B cell (primary cell): ENCODE measurements around the gene TMEM138. TPM values are rescaled to one million over a fixed set of nuclear protein-coding genes. Genes with fewer than 3 reads are reported as not detected.

ENCODE experiments used
- ATAC-seq: fragments of 200-7000 bp; cut with Tn5 transposase; one replicate; pipeline ENCODE4 v1.10.0; 2021; ENCODE audit warnings: low read depth, mild to moderate bottlenecking, moderate number of reproducible peaks, moderate library complexity
- CTCF ChIA-PET: fragments of 350-600 bp; sonication (Branson Sonifier 250); formaldehyde crosslinking; loops from one replicate; lab custom pipeline; 2021; ENCODE audit warnings: antibody characterized with exemption, inconsistent platforms; lab: Charles Lee
- POLR2A ChIA-PET: fragments of 350-600 bp; sonication (Branson Sonifier 250); formaldehyde crosslinking; loops from one replicate; lab custom pipeline; 2021; ENCODE audit warnings: antibody characterized with exemption; lab: Charles Lee
- DNase-seq: peaks from one replicate; pipeline ENCODE4 v3.0.0; 2013
- H2AFZ ChIP-seq: 2 replicates; pipeline ENCODE4 v1.6.1; 2012; ENCODE audit warnings: mild to moderate bottlenecking, low read depth, low read length; ENCODE audit not compliant: insufficient read depth, poor library complexity, severe bottlenecking
- H3K27ac ChIP-seq, 2 donors: 1 replicate in 1 of 2; 2 replicates in 1 of 2; pipeline ENCODE4 v1.5.1; 2012 to 2013; ENCODE audit warnings: low read length in 2 of 2, mild to moderate bottlenecking in 2 of 2, moderate library complexity in 1 of 2
- H3K27me3 ChIP-seq, 4 experiments: fragments of 200-600 bp in 1 of 4; sonication (generic) in 1 of 4; replicated peaks in 1 of 4; 1 replicate in 2 of 4; 2 replicates in 2 of 4; pipeline versions ENCODE4 v1.6.1 to v1.7.0; 2013 to 2016; ENCODE audit warnings: low read length in 3 of 4, mild to moderate bottlenecking in 2 of 4, mixed read lengths in 1 of 4, moderate library complexity in 1 of 4; ENCODE audit not compliant: insufficient read depth in 4 of 4, control insufficient read depth in 3 of 4; ENCODE audit errors: control extremely low read depth in 1 of 4
- H3K36me3 ChIP-seq, 2 experiments: replicated peaks in 1 of 2; 1 replicate in 1 of 2; 2 replicates in 1 of 2; pipeline versions ENCODE4 v1.6.1 to v1.7.1; 2013; ENCODE audit warnings: low read length in 1 of 2; ENCODE audit not compliant: insufficient read depth in 2 of 2, control insufficient read depth in 1 of 2; ENCODE audit errors: control extremely low read depth in 1 of 2, extremely low read depth in 1 of 2
- H3K4me1 ChIP-seq, 2 donors: fragments of 200-600 bp in 1 of 2; sonication (generic) in 1 of 2; 1 replicate in 1 of 2; 2 replicates in 1 of 2; pipeline versions ENCODE4 v1.5.1 to v1.6.1; 2013 to 2017; ENCODE audit warnings: low read length in 2 of 2; ENCODE audit not compliant: control insufficient read depth in 2 of 2, insufficient read depth in 2 of 2
- H3K4me2 ChIP-seq: replicated peaks from 2 replicates; pipeline ENCODE3; 2012; ENCODE audit warnings: mild to moderate bottlenecking, low read depth, low read length; ENCODE audit not compliant: poor library complexity, severe bottlenecking
- H3K4me3 ChIP-seq, 5 experiments: fragments of 200-600 bp in 1 of 5; sonication (generic) in 1 of 5; 1 replicate in 3 of 5; 2 replicates in 2 of 5; pipeline versions ENCODE4 v1.5.1 to v1.7.0; 2011 to 2016; ENCODE audit warnings: low read length in 4 of 5, mild to moderate bottlenecking in 4 of 5, low read depth in 2 of 5, control low read depth in 1 of 5, moderate library complexity in 1 of 5; ENCODE audit not compliant: insufficient read depth in 1 of 5; ENCODE audit errors: control extremely low read depth in 1 of 5, extremely low read depth in 1 of 5
- H3K79me2 ChIP-seq: fragments of 200-600 bp; sonication (generic); one replicate; pipeline ENCODE4 v1.6.0; 2016; ENCODE audit warnings: low read length; ENCODE audit not compliant: control insufficient read depth, insufficient read depth
- H3K9ac ChIP-seq: fragments of 200-600 bp; sonication (generic); 2 replicates; pipeline ENCODE4 v1.6.1; 2017; ENCODE audit warnings: mild to moderate bottlenecking, low read length, moderate library complexity
- H3K9me3 ChIP-seq, 3 donors: one replicate each; pipeline versions ENCODE4 v1.6.1 to v1.7.1; 2013; ENCODE audit warnings: low read length in 2 of 3; ENCODE audit not compliant: control insufficient read depth in 2 of 3, insufficient read depth in 1 of 3; ENCODE audit errors: control extremely low read depth in 1 of 3
- H4K20me1 ChIP-seq: 2 replicates; pipeline ENCODE4 v1.6.0; 2012; ENCODE audit warnings: mild to moderate bottlenecking, low read length; ENCODE audit not compliant: insufficient read depth, control insufficient read depth, poor library complexity, severe bottlenecking
- H3K27ac Mint-ChIP-seq: one replicate; pipeline ENCODE4 v1.8.0; 2021; ENCODE audit warnings: mixed read lengths
- H3K27me3 Mint-ChIP-seq: one replicate; pipeline ENCODE4 v1.8.0; 2021; ENCODE audit warnings: mixed read lengths
- H3K4me1 Mint-ChIP-seq: one replicate; pipeline ENCODE4 v1.8.0; 2021; ENCODE audit warnings: mixed read lengths
- H3K4me3 Mint-ChIP-seq: one replicate; pipeline ENCODE4 v1.8.0; 2021; ENCODE audit warnings: mixed read lengths
- H3K9me3 Mint-ChIP-seq: one replicate; pipeline ENCODE4 v1.8.0; 2022; ENCODE audit warnings: mixed read lengths; ENCODE audit not compliant: insufficient read depth
- EZH2 ChIP-seq: IDR thresholded peaks from 2 replicates; pipeline ENCODE4 v1.6.1; 2012; ENCODE audit warnings: borderline replicate concordance, low read depth, mild to moderate bottlenecking, moderate library complexity, low read length; ENCODE audit not compliant: insufficient read depth, poor library complexity, severe bottlenecking
- intact Hi-C: fragments of 100-400 bp; cut with micrococcal nuclease; formaldehyde crosslinking; loops from one replicate; pipeline ENCODE4 v1.10.0; 2022
- polyA plus RNA-seq: library from polyadenylated mRNA; depleted of rRNA; stranded (reverse); fragments of >200 nt; gene quantifications from 2 replicates; pipeline ENCODE4 v1.2.3, GENCODE V29; 2012
- total RNA-seq, 2 donors: library from RNA; stranded (reverse); fragments of 120-200 nt in 1 of 2; gene quantifications; 1 replicate in 1 of 2; 2 replicates in 1 of 2; pipeline versions ENCODE4 v1.2.3 to v1.2.4, GENCODE V29; 2013 to 2022
- TF ChIP-seq, protein P1 (sequence below): fragments of 200-600 bp; IDR thresholded peaks from one replicate; pipeline ENCODE4 v1.8.0; 2022; ENCODE audit warnings: antibody characterized with exemption, mild to moderate bottlenecking

Gene TMEM138
- total and polyA plus RNA-seq, 2 donors (not counting 1 experiment from before 2014, with no cell fraction given) = 66.6 to 84.3 TPM

- intact Hi-C loops = no loop called here
- DNase-seq (no peak), ATAC-seq (no peak)
- no peak overlapping the region for H3K4me2 ChIP-seq
- H3K9ac ChIP-seq = no peak overlapping the region
- H3K27me3 ChIP-seq = no peaks in the 10 kb centered on the region
- no peak for TF ChIP-seq EZH2
- TF ChIP-seq, protein P1, sequence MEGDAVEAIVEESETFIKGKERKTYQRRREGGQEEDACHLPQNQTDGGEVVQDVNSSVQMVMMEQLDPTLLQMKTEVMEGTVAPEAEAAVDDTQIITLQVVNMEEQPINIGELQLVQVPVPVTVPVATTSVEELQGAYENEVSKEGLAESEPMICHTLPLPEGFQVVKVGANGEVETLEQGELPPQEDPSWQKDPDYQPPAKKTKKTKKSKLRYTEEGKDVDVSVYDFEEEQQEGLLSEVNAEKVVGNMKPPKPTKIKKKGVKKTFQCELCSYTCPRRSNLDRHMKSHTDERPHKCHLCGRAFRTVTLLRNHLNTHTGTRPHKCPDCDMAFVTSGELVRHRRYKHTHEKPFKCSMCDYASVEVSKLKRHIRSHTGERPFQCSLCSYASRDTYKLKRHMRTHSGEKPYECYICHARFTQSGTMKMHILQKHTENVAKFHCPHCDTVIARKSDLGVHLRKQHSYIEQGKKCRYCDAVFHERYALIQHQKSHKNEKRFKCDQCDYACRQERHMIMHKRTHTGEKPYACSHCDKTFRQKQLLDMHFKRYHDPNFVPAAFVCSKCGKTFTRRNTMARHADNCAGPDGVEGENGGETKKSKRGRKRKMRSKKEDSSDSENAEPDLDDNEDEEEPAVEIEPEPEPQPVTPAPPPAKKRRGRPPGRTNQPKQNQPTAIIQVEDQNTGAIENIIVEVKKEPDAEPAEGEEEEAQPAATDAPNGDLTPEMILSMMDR = no peak
- Mint-ChIP-seq H3K9me3 (no peaks in the 10 kb centered on the region), H3K27me3 (no peaks in the 10 kb centered on the region), H3K27ac (no peak overlapping the region), H3K4me3 (no peak overlapping the region), H3K4me1 (peaks cover 9% of the 10 kb centered on the region)
- peaks cover 8 to 87% of the 10 kb centered on the region in 2 experiments for H3K36me3 ChIP-seq
- ChIA-PET CTCF (interaction anchor here (2.3 kb wide), 1 partner anchor 18 kb away, joined by 8 read pairs; no protein-coding TSS in a partner anchor), POLR2A (no interaction called here)
- H2AFZ ChIP-seq = no peak overlapping the region
- H4K20me1 ChIP-seq = peaks cover 65% of the 10 kb centered on the region
- H3K4me1 ChIP-seq = no peaks in the 10 kb centered on the region
- H3K79me2 ChIP-seq = peaks cover 74% of the 10 kb centered on the region
- no peaks in the 10 kb centered on the region for H3K9me3 ChIP-seq
- H3K4me3 ChIP-seq = no peak overlapping the region
- H3K27ac ChIP-seq = no peak overlapping the region
Observed at GRCh38 chr11:61418136-61418535, 56.0 kb downstream of the TMEM138 start.

Other genes with a start within 250 kb of the TMEM138 start
- 18.4 and 20.1 TPM in 2 replicates for gene VPS37C, start 200.9 kb upstream of the TMEM138 start, total RNA-seq
- 5.9 and 6.4 TPM in 2 replicates for gene VPS37C, start 200.9 kb upstream of the TMEM138 start, polyA plus RNA-seq
- not detected in 2 replicates for gene PGA3, start 158.9 kb upstream of the TMEM138 start, total RNA-seq
- gene PGA3, start 158.9 kb upstream of the TMEM138 start, polyA plus RNA-seq = 0.12 TPM in 1 of 2 replicates, not detected in the other
- not detected in 2 replicates for gene PGA4, start 140.0 kb upstream of the TMEM138 start, total RNA-seq
- 0.63 TPM in 1 of 2 replicates, not detected in the other for gene PGA4, start 140.0 kb upstream of the TMEM138 start, polyA plus RNA-seq
- gene PGA5, start 121.2 kb upstream of the TMEM138 start, total RNA-seq = not detected in 2 replicates
- not detected in 2 replicates for gene PGA5, start 121.2 kb upstream of the TMEM138 start, polyA plus RNA-seq
- gene VWCE, start 67.1 kb upstream of the TMEM138 start, total RNA-seq = 0.37 and 0.41 TPM in 2 replicates
- gene VWCE, start 67.1 kb upstream of the TMEM138 start, polyA plus RNA-seq = 0.30 and 0.39 TPM in 2 replicates
- gene DDB1, start 29.3 kb upstream of the TMEM138 start, total RNA-seq = 155 and 167 TPM in 2 replicates
- 52.4 and 56.2 TPM in 2 replicates for gene DDB1, start 29.3 kb upstream of the TMEM138 start, polyA plus RNA-seq
- 68.2 and 86.3 TPM in 2 replicates for gene TKFC, start 29.1 kb upstream of the TMEM138 start, total RNA-seq
- gene TKFC, start 29.1 kb upstream of the TMEM138 start, polyA plus RNA-seq = 72.2 and 82.3 TPM in 2 replicates
- 248 and 259 TPM in 2 replicates for gene CYB561A3, start 492 bp upstream of the TMEM138 start, total RNA-seq
- 488 and 756 TPM in 2 replicates for gene CYB561A3, start 492 bp upstream of the TMEM138 start, polyA plus RNA-seq
- gene TMEM216, start 30.2 kb downstream of the TMEM138 start, total RNA-seq = 20.3 and 20.4 TPM in 2 replicates
- gene TMEM216, start 30.2 kb downstream of the TMEM138 start, polyA plus RNA-seq = 23.3 and 28.0 TPM in 2 replicates
- gene CPSF7, start 67.6 kb downstream of the TMEM138 start, total RNA-seq = 165 and 167 TPM in 2 replicates
- 59.7 and 74.7 TPM in 2 replicates for gene CPSF7, start 67.6 kb downstream of the TMEM138 start, polyA plus RNA-seq
- gene SDHAF2, start 67.8 kb downstream of the TMEM138 start, total RNA-seq = 48.9 and 54.0 TPM in 2 replicates
- 34.2 and 60.8 TPM in 2 replicates for gene SDHAF2, start 67.8 kb downstream of the TMEM138 start, polyA plus RNA-seq
- not detected in 2 replicates for gene LRRC10B, start 146.4 kb downstream of the TMEM138 start, total RNA-seq
- gene LRRC10B, start 146.4 kb downstream of the TMEM138 start, polyA plus RNA-seq = 0.12 and 0.15 TPM in 2 replicates
- not detected in 2 replicates for gene SYT7, start 218.7 kb downstream of the TMEM138 start, total RNA-seq
- gene SYT7, start 218.7 kb downstream of the TMEM138 start, polyA plus RNA-seq = 0.07 TPM in 1 of 2 replicates, not detected in the other